Gastrocnemius medialis (tissue), 4 donors: ENCODE results near the gene SLC2A4.

ENCODE experiments used
- POLR2A ChIP-seq, 2 donors: fragments of 450-650 bp; IDR thresholded peaks; one replicate each; pipeline ENCODE4 v1.6.1; 2017; ENCODE audit warnings: antibody characterized with exemption in 2 of 2, mild to moderate bottlenecking in 2 of 2, moderate library complexity in 2 of 2
- TF ChIP-seq, protein P1 (sequence below), 5 experiments: fragments of 450-650 bp in 3 of 5; fragments of 200-600 bp in 2 of 5; sonication (generic) in 2 of 5; IDR thresholded peaks in 4 of 5; conservative IDR thresholded peaks in 1 of 5; 1 replicate in 4 of 5; 2 replicates in 1 of 5; pipeline ENCODE4 v1.5.1; 2016 to 2019; ENCODE audit warnings: antibody characterized with exemption in 5 of 5, mild to moderate bottlenecking in 3 of 5, moderate library complexity in 3 of 5

GRCh38 chr17:7261379-7262191 lies 19.9 kb upstream of the SLC2A4 start:
- TF ChIP-seq POLR2A (IDR thresholded peaks at IDR 0.05): no peak
- TF ChIP-seq, protein P1, sequence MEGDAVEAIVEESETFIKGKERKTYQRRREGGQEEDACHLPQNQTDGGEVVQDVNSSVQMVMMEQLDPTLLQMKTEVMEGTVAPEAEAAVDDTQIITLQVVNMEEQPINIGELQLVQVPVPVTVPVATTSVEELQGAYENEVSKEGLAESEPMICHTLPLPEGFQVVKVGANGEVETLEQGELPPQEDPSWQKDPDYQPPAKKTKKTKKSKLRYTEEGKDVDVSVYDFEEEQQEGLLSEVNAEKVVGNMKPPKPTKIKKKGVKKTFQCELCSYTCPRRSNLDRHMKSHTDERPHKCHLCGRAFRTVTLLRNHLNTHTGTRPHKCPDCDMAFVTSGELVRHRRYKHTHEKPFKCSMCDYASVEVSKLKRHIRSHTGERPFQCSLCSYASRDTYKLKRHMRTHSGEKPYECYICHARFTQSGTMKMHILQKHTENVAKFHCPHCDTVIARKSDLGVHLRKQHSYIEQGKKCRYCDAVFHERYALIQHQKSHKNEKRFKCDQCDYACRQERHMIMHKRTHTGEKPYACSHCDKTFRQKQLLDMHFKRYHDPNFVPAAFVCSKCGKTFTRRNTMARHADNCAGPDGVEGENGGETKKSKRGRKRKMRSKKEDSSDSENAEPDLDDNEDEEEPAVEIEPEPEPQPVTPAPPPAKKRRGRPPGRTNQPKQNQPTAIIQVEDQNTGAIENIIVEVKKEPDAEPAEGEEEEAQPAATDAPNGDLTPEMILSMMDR (IDR thresholded peaks at IDR 0.05 in 4 of 5, conservative IDR thresholded peaks at IDR 0.05 in 1 of 5): no peak
